ENCODE results near the gene SLC10A6. TPM values are rescaled to one million over a fixed set of nuclear protein-coding genes. Genes with fewer than 3 reads are reported as not detected.

Gene SLC10A6
- total RNA-seq, 1 donor from 2014 or later: not detected

DNA sequence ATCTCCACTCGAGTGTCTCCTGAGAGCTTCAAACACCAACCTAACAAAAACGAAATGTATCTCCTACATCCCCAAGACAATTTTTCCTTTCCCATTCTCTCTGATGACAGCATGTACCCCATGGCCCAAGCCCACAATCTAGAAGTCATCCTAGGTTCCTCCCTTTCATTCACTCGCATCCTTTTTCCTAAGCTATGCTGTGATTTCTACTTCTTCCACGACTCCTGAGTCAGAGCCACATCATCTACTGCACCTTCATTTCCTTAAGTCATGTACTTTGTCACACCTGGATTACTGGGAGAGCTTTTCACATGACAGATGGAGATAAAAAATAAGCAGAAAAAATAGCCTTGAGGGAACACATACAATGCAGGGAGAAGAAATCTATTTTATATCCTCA is 23.0 kb upstream of the SLC10A6 start:
- no peak overlapping the region for H3K4me3 Mint-ChIP-seq
- H3K4me1 Mint-ChIP-seq: no peaks in the 10 kb centered on the region
- no peak for DNase-seq
- no peaks in the 10 kb centered on the region for H3K27me3 Mint-ChIP-seq
- H3K9me3 Mint-ChIP-seq: peaks cover 6% of the 10 kb centered on the region
- intact Hi-C loops (cut with micrococcal nuclease): no loop called here
- H3K36me3 Mint-ChIP-seq (ENCODE audit: low read depth): no peaks in the 10 kb centered on the region
- H3K27ac Mint-ChIP-seq: no peak overlapping the region

DNA sequence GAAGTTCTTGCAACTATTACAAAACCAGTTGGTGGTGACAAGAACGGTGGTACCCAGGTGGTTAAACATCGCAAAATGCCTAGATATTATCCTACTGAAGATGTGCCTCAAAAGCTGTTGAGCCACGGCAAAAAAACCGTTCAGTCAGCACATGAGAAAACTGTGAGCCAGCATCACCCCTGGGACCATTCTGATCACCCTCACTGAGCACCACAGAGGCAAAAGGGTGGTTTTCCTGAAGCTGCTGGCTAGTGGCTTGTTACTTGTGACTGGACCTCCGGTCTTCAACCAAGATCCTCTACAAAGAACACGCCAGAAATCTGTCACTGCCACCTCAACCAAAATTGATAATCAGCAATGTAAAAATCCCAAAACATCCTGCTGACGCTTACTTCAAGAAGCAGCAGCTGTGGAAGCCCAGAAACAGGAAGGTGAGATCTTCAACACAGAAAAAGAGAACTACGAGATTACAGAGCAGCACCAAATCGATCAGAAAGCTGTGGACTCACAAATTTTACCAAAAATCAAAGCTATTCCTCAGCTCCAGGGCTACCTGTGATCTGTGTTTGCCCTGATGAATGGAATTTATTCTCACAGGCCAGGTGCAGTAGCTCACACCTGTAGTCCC is 21.4 kb upstream of the SLC10A6 start:
- DNase-seq: no peak
- H3K27ac Mint-ChIP-seq: no peak overlapping the region
- H3K4me3 Mint-ChIP-seq: no peak overlapping the region
- no peaks in the 10 kb centered on the region for H3K4me1 Mint-ChIP-seq
- no peaks in the 10 kb centered on the region for H3K27me3 Mint-ChIP-seq
- no peaks in the 10 kb centered on the region for H3K36me3 Mint-ChIP-seq (ENCODE audit: low read depth)
- peaks cover 6% of the 10 kb centered on the region for H3K9me3 Mint-ChIP-seq
- intact Hi-C loops (cut with micrococcal nuclease): no loop called here

- no peak overlapping the region for H3K27ac Mint-ChIP-seq
- no peak for DNase-seq
- H3K27me3 Mint-ChIP-seq: peaks cover 3% of the 10 kb centered on the region
- intact Hi-C loops (cut with micrococcal nuclease): no loop called here
- no peak overlapping the region for H3K4me3 Mint-ChIP-seq
- no peaks in the 10 kb centered on the region for H3K4me1 Mint-ChIP-seq
- H3K9me3 Mint-ChIP-seq: no peaks in the 10 kb centered on the region
- no peaks in the 10 kb centered on the region for H3K36me3 Mint-ChIP-seq (ENCODE audit: low read depth)
Observed at GRCh38 chr4:86857341-86858052, 8.3 kb upstream of the SLC10A6 start.

- Mint-ChIP-seq H3K4me3 (no peak overlapping the region), H3K36me3 (ENCODE audit: low read depth) (no peaks in the 10 kb centered on the region), H3K27me3 (peaks cover 3% of the 10 kb centered on the region), H3K27ac (no peak overlapping the region), H3K4me1 (no peaks in the 10 kb centered on the region), H3K9me3 (no peaks in the 10 kb centered on the region)
- intact Hi-C loops (cut with micrococcal nuclease): no loop called here
- DNase-seq: no peak
Observed at GRCh38 chr4:86856896-86857295, 7.7 kb upstream of the SLC10A6 start.

- no peak overlapping the region for H3K27ac Mint-ChIP-seq
- H3K27me3 Mint-ChIP-seq: peaks cover 3% of the 10 kb centered on the region
- DNase-seq: no peak
- H3K9me3 Mint-ChIP-seq: no peaks in the 10 kb centered on the region
- intact Hi-C loops (cut with micrococcal nuclease): no loop called here
- no peaks in the 10 kb centered on the region for H3K36me3 Mint-ChIP-seq (ENCODE audit: low read depth)
- no peak overlapping the region for H3K4me3 Mint-ChIP-seq
- no peaks in the 10 kb centered on the region for H3K4me1 Mint-ChIP-seq
Observed at GRCh38 chr4:86855572-86855971, 6.4 kb upstream of the SLC10A6 start.

- Mint-ChIP-seq H3K9me3 (no peaks in the 10 kb centered on the region), H3K4me3 (no peak overlapping the region), H3K27me3 (peaks cover 6% of the 10 kb centered on the region), H3K4me1 (no peaks in the 10 kb centered on the region), H3K27ac (no peak overlapping the region), H3K36me3 (ENCODE audit: low read depth) (no peaks in the 10 kb centered on the region)
- intact Hi-C loops (cut with micrococcal nuclease): no loop called here
- no peak for DNase-seq
Observed at GRCh38 chr4:86853209-86853608, 4.0 kb upstream of the SLC10A6 start.

- H3K4me1 Mint-ChIP-seq: no peaks in the 10 kb centered on the region
- H3K27me3 Mint-ChIP-seq: peaks cover 3% of the 10 kb centered on the region
- DNase-seq: no peak
- no peak overlapping the region for H3K27ac Mint-ChIP-seq
- intact Hi-C loops (cut with micrococcal nuclease): no loop called here
- no peak overlapping the region for H3K4me3 Mint-ChIP-seq
- no peaks in the 10 kb centered on the region for H3K9me3 Mint-ChIP-seq
- H3K36me3 Mint-ChIP-seq (ENCODE audit: low read depth): no peaks in the 10 kb centered on the region
Observed at GRCh38 chr4:86848136-86848535, 1.0 kb downstream of the SLC10A6 start.

- DNase-seq: no peak
- Mint-ChIP-seq H3K9me3 (no peaks in the 10 kb centered on the region), H3K36me3 (ENCODE audit: low read depth) (no peaks in the 10 kb centered on the region), H3K27me3 (peaks cover 3% of the 10 kb centered on the region), H3K4me3 (no peak overlapping the region), H3K27ac (no peak overlapping the region), H3K4me1 (no peaks in the 10 kb centered on the region)
- intact Hi-C loops (cut with micrococcal nuclease): no loop called here
Observed at GRCh38 chr4:86847571-86847970, 1.6 kb downstream of the SLC10A6 start.

DNA sequence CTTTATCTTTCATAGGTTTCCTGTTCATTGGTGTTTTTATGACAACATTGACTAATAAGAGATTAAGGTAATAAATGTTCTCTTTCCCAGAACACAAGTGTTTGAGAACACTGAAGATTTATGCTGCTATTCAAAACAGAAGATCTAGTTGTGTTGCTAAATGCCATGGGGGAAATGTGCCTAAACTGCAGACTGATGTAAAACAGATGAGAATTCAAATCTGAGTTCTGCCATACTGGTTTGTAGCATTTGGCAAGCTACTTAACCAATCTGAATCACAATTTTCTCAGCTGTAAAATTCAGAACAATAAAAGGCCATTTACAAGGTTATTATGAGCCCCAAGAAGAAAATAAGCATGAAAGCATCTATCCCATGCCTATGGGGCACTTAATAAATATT is 2.3 kb downstream of the SLC10A6 start:
- DNase-seq: no peak
- no peaks in the 10 kb centered on the region for H3K4me1 Mint-ChIP-seq

DNA sequence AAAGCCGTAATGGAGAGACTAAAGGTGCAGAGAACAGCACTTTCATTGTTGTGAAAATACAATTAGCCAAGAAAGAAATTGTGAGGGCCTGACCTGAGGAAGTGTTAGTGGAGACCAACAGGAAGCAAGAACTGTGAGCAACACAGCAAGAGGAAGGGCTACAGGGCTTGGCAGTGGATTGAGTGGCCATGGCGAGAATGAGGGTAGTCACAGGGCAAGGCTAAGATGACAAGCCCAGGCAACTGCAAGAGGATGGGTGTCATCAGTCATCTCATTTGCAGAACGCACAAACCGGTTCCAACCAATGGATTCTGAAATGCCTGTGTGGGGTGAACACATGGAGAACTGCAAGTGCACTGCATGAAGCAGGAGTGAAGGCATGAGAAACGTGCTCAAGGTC is 3.6 kb downstream of the SLC10A6 start:
- no peaks in the 10 kb centered on the region for H3K36me3 Mint-ChIP-seq (ENCODE audit: low read depth)
- H3K27me3 Mint-ChIP-seq: peaks cover 3% of the 10 kb centered on the region
- H3K27ac Mint-ChIP-seq: no peak overlapping the region
- H3K4me1 Mint-ChIP-seq: no peaks in the 10 kb centered on the region
- H3K9me3 Mint-ChIP-seq: no peaks in the 10 kb centered on the region
- intact Hi-C loops (cut with micrococcal nuclease): no loop called here
- no peak overlapping the region for H3K4me3 Mint-ChIP-seq
- DNase-seq: no peak

More for the DNA sequence above, 2.3 kb downstream of the SLC10A6 start:
- Mint-ChIP-seq H3K27me3 (peaks cover 3% of the 10 kb centered on the region), H3K36me3 (ENCODE audit: low read depth) (no peaks in the 10 kb centered on the region), H3K27ac (no peak overlapping the region), H3K4me3 (no peak overlapping the region), H3K9me3 (no peaks in the 10 kb centered on the region)
- intact Hi-C loops (cut with micrococcal nuclease): no loop called here

DNA sequence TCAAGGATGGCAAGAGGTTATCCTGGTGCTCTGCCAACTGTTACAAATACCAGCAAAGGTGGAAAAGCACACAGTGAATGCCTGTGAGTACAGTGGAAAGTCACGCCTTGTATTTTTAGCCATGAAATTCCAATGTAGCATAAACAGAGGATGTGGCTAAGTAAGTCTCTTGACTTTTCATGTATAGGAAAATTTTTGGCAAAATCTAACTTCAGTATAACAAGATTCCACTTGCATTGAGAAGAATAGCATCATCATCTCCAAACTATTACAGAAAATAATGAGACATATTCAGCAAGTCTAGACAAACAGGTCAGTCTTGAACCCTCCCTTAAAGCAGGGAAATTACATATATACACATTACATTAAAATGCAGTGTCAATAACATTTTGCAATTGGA is 7.9 kb downstream of the SLC10A6 start:
- no peaks in the 10 kb centered on the region for H3K27me3 Mint-ChIP-seq
- no peak overlapping the region for H3K4me3 Mint-ChIP-seq
- H3K4me1 Mint-ChIP-seq: no peaks in the 10 kb centered on the region
- H3K36me3 Mint-ChIP-seq (ENCODE audit: low read depth): no peaks in the 10 kb centered on the region
- H3K27ac Mint-ChIP-seq: no peak overlapping the region
- H3K9me3 Mint-ChIP-seq: no peaks in the 10 kb centered on the region
- intact Hi-C loops (cut with micrococcal nuclease): no loop called here
- DNase-seq: no peak

- DNase-seq: no peak
- no peaks in the 10 kb centered on the region for H3K27me3 Mint-ChIP-seq
- no peaks in the 10 kb centered on the region for H3K9me3 Mint-ChIP-seq
- no peak overlapping the region for H3K4me3 Mint-ChIP-seq
- H3K4me1 Mint-ChIP-seq: no peaks in the 10 kb centered on the region
- no peak overlapping the region for H3K27ac Mint-ChIP-seq
- intact Hi-C loops (cut with micrococcal nuclease): no loop called here
- no peaks in the 10 kb centered on the region for H3K36me3 Mint-ChIP-seq (ENCODE audit: low read depth)
Observed at GRCh38 chr4:86840858-86841257, 8.3 kb downstream of the SLC10A6 start.

DNA sequence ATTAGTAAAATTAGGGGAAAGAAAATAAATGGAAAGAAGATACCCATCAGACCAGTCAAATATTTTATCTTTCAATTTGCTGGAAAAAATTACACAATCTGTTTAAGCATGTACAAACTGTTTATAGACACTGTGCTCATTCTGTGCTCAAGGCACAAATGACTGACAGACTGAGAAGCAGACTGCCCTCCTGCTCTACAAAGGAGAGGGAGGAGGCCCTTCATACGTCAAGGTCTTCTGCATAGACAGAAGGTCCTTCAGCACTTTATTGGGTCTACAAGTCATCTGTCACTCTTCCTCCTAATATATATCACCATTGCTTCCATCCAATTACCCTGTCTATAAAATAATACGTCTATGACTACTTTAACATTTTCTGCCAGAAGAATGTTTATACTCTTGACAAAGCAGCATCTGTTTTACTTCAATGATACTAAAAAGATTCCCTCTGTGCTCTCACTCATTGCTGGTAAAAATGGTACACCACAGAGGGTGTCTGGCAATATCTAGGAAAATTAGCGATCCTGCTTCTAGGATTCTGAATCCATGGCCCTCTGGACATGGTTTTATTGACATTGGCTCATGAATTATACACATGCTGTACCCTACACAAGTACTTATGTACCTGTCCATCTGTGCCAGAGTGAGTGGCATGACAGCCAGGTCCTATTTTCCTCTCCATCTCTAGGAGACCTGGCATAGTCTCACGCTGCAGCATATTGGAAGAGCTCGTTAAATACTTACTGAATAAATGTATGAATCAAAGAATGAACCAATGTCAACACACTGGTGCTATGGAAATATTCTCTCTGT is 11.3 kb downstream of the SLC10A6 start:
- Mint-ChIP-seq H3K4me1 (no peaks in the 10 kb centered on the region), H3K4me3 (no peak overlapping the region), H3K9me3 (no peaks in the 10 kb centered on the region), H3K36me3 (ENCODE audit: low read depth) (no peaks in the 10 kb centered on the region), H3K27me3 (no peaks in the 10 kb centered on the region), H3K27ac (no peak overlapping the region)
- DNase-seq: no peak
- intact Hi-C loops (cut with micrococcal nuclease): no loop called here

GRCh38 chr4:86835677-86836076 is 13.5 kb downstream of the SLC10A6 start:
- intact Hi-C loops (cut with micrococcal nuclease): no loop called here
- Mint-ChIP-seq H3K27me3 (no peaks in the 10 kb centered on the region), H3K36me3 (ENCODE audit: low read depth) (no peaks in the 10 kb centered on the region), H3K9me3 (no peaks in the 10 kb centered on the region), H3K4me3 (no peak overlapping the region), H3K27ac (no peak overlapping the region), H3K4me1 (no peaks in the 10 kb centered on the region)
- DNase-seq: no peak

All from activated CD4-positive, alpha-beta T cell treated with anti-CD3 and anti-CD28 coated beads, Interleukin-2, amount 10 ng/mL, durations not matched to agents 24 days and 14 days (primary cell).